GM13977 (cell line): ENCODE data around the gene SPATS2.

ENCODE experiments used
- DNase-seq: peaks from one replicate; pipeline ENCODE4 v3.0.0; 2012; ENCODE audit warnings: low spot score
- in situ Hi-C: fragments of 300-500 bp; cut with MboI; formaldehyde crosslinking; loops from one replicate; pipeline ENCODE4 v1.12.0; 2022; ENCODE audit warnings: low sequenced_read_pairs, low pct_unique_long_range_greater_than_20kb, mixed read lengths, inconsistent platforms; ENCODE audit not compliant: unreplicated experiment
- TF ChIP-seq, protein P1 (sequence below): IDR thresholded peaks from 2 replicates; pipeline ENCODE4 v1.5.1; 2012; ENCODE audit warnings: mild to moderate bottlenecking, control low read depth; ENCODE audit not compliant: insufficient read depth; ENCODE audit errors: extremely low read depth, missing control alignments

Gene SPATS2

DNA sequence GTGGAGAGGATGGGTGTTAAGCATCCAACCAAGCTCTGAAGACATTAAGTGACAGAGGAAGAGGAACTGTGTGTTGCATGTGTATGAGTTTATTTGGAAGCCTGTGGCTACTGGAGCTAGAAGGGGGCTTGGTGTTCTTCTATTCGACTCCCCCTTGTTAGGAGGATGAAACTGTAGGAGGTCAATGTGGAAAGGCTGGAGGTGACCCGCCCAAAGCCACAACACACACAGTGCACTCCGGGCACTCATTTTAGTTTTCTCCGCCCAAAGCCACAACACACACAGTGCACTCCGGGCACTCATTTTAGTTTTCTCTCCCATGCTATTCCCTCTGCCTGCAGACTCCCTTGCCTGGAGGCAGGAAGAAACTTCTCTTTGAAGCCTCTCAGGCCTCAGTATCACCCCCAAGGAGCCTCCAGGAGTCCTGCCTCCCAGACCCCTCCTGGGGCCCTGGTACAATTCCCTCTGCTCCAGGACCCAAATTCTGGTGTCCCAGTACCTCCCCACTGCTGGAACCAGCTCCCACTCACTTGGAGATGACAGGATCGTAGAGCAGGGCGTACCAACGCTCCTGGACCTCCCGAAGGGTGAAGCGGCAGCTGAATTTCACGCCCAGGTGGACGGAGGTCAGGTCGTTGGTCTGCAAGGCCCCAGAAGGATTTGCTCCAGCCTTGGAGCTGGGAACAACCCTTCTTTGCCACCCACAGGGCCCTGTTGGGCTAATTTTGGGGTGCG lies 196.9 kb downstream of the SPATS2 start:
- no peak for DNase-seq
- in situ Hi-C loops, result no loop called here
- TF ChIP-seq, protein P1, sequence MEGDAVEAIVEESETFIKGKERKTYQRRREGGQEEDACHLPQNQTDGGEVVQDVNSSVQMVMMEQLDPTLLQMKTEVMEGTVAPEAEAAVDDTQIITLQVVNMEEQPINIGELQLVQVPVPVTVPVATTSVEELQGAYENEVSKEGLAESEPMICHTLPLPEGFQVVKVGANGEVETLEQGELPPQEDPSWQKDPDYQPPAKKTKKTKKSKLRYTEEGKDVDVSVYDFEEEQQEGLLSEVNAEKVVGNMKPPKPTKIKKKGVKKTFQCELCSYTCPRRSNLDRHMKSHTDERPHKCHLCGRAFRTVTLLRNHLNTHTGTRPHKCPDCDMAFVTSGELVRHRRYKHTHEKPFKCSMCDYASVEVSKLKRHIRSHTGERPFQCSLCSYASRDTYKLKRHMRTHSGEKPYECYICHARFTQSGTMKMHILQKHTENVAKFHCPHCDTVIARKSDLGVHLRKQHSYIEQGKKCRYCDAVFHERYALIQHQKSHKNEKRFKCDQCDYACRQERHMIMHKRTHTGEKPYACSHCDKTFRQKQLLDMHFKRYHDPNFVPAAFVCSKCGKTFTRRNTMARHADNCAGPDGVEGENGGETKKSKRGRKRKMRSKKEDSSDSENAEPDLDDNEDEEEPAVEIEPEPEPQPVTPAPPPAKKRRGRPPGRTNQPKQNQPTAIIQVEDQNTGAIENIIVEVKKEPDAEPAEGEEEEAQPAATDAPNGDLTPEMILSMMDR, result no peak

DNA sequence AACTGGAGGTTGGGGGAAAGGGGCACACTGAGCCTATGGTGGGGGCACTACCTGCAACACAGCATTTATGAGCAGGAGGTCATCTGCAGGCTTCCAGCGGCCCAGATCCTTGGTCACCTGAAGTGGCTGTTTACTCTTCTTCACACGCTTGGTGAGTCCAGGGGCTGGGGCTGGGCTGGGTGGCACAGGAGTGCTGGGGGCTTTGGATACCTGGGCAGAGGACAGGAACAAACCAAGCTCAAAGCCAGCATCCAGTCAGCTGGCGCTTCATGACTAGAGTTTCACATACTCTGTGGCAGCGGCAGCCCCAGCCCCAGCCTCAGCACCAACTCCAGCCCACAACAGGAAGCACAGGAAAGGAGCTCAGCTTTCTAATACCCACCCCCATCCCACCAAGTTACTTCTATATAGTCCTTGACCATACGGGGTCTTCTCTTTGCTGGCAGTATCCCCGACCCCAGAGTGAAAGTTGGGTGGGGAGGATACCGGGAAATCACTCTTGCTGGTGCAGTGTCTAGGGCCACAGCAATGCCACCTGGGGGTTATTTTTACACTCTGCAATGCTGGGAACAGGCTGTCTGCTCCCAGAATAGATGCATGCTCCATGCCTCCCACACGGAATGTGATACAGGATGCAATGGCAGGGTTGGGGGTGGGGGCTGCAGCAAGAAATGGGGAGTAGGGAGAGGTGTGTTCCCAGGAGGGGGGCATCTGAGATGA lies 197.6 kb downstream of the SPATS2 start:
- no peak for DNase-seq
- TF ChIP-seq, protein P1, result no peak
- in situ Hi-C loops, result no loop called here

DNA sequence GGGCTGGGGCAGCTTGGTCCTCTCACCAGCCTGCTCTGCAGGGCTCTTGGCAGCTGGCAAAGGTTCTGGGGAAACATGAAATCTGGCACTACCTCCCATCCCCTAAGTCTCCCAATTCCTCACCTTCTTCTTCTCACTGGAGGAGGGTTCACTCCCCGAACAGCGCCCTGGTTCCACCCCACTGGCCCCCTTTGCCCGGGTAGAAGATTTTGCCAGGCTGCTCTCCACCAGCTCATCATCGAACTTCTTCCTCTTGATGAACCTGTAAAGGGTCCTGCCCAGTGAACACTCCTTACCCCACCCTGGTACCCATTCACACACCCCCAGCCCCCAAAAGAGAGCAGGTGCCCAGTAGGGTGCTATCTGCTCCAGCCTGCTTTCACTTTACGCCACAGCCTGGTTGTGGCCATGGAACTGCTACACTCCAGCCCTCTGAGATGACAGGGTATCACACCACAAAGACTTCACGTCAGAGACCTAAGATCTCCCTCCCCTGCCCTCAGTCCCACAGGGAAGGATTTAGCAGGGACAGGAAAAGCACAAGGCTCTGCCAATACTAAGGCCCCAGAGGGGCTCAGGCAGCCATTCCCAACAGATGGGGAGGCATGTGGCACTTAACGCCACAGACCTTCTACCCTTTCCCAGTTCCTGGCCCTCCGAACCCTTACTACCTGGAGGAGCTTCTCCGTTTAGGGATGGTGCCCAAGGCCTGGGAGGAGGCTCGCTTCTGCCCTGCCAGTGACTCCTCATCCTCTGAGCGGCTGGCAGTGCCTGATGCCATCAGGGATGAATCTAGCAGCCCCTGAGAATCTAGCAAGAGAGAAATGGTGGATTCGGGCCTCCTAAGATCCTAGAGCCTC lies 198.4 kb downstream of the SPATS2 start:
- TF ChIP-seq, protein P1, result no peak
- in situ Hi-C loops, result no loop called here
- DNase-seq, result no peak

DNA sequence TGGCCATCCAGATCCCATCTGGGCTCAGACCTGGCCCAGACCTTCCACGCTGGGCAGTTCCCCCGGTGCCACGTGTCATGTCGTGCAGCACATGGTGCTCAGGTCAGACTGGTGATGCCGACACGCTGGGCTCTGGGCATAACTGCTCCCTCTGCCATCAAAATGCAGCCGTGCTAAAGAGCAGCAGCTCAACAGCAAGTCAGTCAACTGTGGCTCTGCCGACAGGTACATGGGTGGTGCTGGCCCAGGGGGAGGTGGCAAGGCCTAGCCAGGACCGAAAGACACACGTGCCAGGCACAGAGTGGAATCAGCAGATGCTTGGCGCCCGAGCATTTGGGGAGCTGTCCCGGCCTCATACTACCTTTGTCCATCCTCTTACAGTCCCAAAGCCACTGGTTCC lies 199.1 kb downstream of the SPATS2 start:
- DNase-seq, result no peak
- TF ChIP-seq, protein P1, result no peak
- in situ Hi-C loops, result no loop called here

DNA sequence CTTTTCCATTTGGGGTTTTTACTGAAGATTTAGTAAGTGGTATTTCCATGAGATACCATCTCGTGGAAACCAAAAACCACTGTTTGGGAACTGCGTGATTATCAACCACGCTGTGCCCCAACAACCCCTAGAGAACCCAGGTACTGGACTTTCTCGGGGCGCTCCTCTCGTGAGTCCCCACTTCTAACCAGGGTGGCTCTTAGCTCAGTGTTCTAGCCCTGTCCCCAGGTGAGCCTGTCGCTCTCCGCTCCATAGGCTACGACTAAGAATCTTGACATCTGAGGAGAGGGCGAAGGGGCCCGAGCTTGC lies 200.0 kb downstream of the SPATS2 start:
- no peak for DNase-seq
- in situ Hi-C loops, result no loop called here
- TF ChIP-seq, protein P1, result no peak

DNA sequence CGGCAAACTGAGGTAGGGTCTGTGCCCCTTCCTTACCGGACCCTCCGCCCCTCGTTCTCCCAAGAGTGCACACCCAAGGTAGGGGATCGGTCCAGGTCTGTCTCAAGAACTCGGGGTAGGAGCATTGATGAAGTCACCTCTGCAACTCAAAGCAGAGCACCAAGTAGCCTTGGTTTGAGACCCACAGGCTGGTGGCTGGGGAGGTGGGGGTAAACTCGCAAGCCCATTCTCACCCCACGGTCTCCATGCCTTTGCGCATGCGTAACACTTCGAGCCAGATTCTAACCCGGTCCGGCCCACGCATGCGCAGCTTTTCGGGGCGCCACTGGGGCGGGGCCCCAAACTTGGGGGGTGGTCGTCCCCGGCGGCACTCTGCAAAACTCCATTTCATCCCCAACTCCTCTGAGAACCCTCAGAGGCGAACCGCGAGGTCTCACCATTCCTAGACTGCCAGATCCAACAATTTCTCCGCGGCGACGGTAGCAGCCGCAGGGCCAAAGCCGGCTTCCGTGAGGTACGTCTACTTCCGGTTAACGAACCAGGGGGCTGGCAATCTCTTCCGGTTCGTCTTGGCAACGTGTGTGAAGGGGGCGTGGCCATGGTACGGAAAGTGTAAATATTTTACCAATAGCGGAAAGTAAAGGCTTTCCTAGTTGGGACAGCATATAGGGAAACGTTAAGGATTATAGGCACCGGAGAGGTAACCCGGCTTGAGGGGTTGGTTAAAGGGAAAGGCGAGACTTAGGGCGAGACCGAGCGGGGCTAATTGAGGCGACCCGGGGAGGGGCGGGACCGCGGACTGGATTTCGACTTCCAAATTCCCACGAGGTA lies 200.6 kb downstream of the SPATS2 start, which contains the start of gene MCRS1:
TSS of gene MCRS1 (minus strand) at position 532 of the 831 bp plus-strand sequence. CDS start 1,411 bp downstream, outside the sequence.
- DNase-seq, result peak; percentile 95
- TF ChIP-seq, protein P1, result no peak
- in situ Hi-C loops, result no loop called here
